Stimulated activated naive CD8-positive, alpha-beta T cell treated with anti-CD3 and anti-CD28 coated beads, Interleukin-15, amount 100 ng/mL, for 72 hours (primary cell): ENCODE results near the gene TBL1X.
A peak's percentile ranks its signal among the peaks of the same experiment; 100 is the strongest.

ENCODE experiments used
- ATAC-seq: fragments of 150-1000 bp; cut with Tn5 transposase; 2 replicates; pipeline ENCODE4 v1.10.0; 2021; ENCODE audit warnings: mild to moderate bottlenecking, moderate library complexity
- DNase-seq, 2 donors: peaks; one replicate each; pipeline ENCODE4 v3.0.0; 2021 to 2022
- H3K27ac Mint-ChIP-seq, 2 donors: one replicate each; pipeline ENCODE4 v1.8.0; 2022; ENCODE audit warnings: mild to moderate bottlenecking in 2 of 2, mixed read lengths in 2 of 2, moderate library complexity in 2 of 2
- H3K27me3 Mint-ChIP-seq: one replicate; pipeline ENCODE4 v1.8.0; 2022; ENCODE audit warnings: mixed read lengths
- H3K4me1 Mint-ChIP-seq: one replicate; pipeline ENCODE4 v1.8.0; 2022; ENCODE audit warnings: mild to moderate bottlenecking, mixed read lengths
- H3K4me3 Mint-ChIP-seq, 2 donors: one replicate each; pipeline ENCODE4 v1.8.0; 2022; ENCODE audit warnings: mild to moderate bottlenecking in 2 of 2, mixed read lengths in 2 of 2, moderate library complexity in 1 of 2
- H3K9me3 Mint-ChIP-seq, 2 donors: one replicate each; pipeline ENCODE4 v1.8.0; 2022; ENCODE audit warnings: mixed read lengths in 2 of 2

The TBL1X gene

DNA sequence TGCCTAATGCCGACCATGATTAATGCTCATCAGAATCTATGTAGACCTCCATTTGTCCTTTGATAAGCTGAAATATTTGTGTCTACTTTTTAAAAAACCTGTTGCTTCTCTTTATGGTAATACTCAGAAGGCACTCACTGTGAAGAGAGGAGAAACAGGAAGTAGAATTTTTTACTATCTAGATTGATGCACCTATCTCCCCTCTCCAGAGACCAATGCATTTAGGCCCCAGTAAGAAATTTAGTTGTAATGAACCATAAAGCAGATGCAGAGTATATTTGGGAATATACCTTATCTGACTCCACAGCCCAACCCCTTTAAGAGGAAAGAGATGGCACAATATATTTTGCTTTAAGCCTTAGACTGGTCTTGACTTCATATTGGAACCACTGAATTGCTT lies 11.1 kb downstream of the TBL1X start:
- no peak overlapping the region for H3K4me3 Mint-ChIP-seq
- no peak overlapping the region for H3K27ac Mint-ChIP-seq
- H3K27me3 Mint-ChIP-seq, result no peaks in the 10 kb centered on the region
- H3K4me1 Mint-ChIP-seq, result peaks cover 33% of the 10 kb centered on the region
- ATAC-seq (no peak), DNase-seq (no peak)
- no peaks in the 10 kb centered on the region for H3K9me3 Mint-ChIP-seq

GRCh38 chrX:9476810-9477575 lies 12.1 kb downstream of the TBL1X start:
- no peak for ATAC-seq
- no peak for DNase-seq
- Mint-ChIP-seq H3K27me3 (no peaks in the 10 kb centered on the region), H3K9me3 (no peaks in the 10 kb centered on the region), H3K27ac (no peak overlapping the region), H3K4me3 (no peak overlapping the region), H3K4me1 (peaks cover 33% of the 10 kb centered on the region)

DNA sequence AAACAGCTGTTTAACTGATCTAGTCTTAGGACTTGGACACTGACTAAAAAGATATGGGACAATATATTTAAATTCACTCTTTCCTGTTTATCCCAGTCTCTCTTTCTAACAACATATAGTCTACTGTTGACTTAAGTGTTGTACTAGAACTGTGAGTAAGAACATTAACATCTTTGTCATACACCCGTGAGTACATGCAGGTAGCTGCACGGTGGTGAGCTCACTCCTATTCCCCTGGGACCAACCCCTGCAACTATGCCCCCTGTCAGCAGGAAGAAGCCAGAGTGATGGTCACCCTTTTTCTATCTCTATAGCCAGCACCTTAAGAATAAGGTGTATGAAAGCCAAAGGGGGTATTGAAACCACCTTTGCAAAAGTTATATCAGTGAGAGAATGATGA lies 17.6 kb downstream of the TBL1X start:
- no peaks in the 10 kb centered on the region for H3K9me3 Mint-ChIP-seq
- H3K4me1 Mint-ChIP-seq, result peaks cover 43% of the 10 kb centered on the region
- H3K27ac Mint-ChIP-seq, result no peak overlapping the region
- H3K4me3 Mint-ChIP-seq, result no peak overlapping the region
- ATAC-seq (no peak), DNase-seq (no peak)
- H3K27me3 Mint-ChIP-seq, result no peaks in the 10 kb centered on the region

DNA sequence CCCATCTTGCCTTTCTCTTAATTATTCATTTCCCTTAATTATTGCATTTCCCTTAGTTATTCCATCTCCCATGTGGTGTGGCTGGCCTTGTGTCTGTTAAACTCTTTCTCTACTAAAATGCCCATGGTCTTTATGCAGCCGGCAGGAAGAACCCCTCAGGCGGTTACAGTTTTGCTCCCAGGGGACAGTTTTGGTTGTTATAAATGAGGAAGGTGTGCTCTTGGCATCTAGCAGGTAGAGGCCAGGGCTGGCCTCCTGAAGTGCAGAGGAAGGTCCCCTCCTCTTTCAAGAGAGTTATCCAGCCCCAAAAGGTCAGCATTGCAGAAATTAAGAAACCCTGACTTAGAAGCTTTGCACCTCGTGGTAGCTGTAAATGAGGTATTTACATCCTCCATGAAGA lies 18.0 kb downstream of the TBL1X start:
- Mint-ChIP-seq H3K9me3 (no peaks in the 10 kb centered on the region), H3K4me1 (peaks cover 43% of the 10 kb centered on the region), H3K4me3 (no peak overlapping the region), H3K27ac (no peak overlapping the region), H3K27me3 (no peaks in the 10 kb centered on the region)
- no peak for DNase-seq
- ATAC-seq, result no peak

DNA sequence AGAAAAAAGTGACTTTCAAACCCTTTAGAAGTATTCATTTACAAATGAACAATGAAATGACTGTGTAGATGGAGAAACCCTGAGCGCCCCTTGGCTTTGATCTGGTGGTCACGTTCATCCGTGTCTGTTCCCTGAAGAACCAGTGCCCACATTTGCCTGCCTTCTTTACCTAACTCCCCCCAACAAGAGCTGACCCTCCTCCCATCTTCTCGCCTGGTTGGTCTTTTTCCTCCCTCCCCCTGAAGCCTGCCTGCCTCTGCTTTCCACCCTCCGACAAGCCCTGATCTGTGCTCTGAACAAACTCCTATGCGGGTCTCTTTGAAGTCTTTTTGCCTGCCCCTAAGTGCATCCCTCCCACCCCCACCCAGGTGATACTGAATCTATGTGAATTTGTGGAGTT lies 18.5 kb downstream of the TBL1X start:
- Mint-ChIP-seq H3K9me3 (no peaks in the 10 kb centered on the region), H3K27me3 (no peaks in the 10 kb centered on the region), H3K27ac (no peak overlapping the region), H3K4me3 (no peak overlapping the region), H3K4me1 (peaks cover 44% of the 10 kb centered on the region)
- no peak for ATAC-seq
- DNase-seq, result no peak

GRCh38 chrX:9486786-9487387 lies 22.0 kb downstream of the TBL1X start:
- DNase-seq (no peak), ATAC-seq (no peak)
- H3K9me3 Mint-ChIP-seq, result no peaks in the 10 kb centered on the region
- H3K27me3 Mint-ChIP-seq, result no peaks in the 10 kb centered on the region
- no peak overlapping the region for H3K4me3 Mint-ChIP-seq
- no peak overlapping the region for H3K27ac Mint-ChIP-seq
- H3K4me1 Mint-ChIP-seq, result peaks cover 42% of the 10 kb centered on the region

GRCh38 chrX:9488586-9488985 lies 23.7 kb downstream of the TBL1X start:
- H3K9me3 Mint-ChIP-seq, result no peaks in the 10 kb centered on the region
- H3K27ac Mint-ChIP-seq, result no peak overlapping the region
- peaks cover 35% of the 10 kb centered on the region for H3K4me1 Mint-ChIP-seq
- no peak overlapping the region for H3K4me3 Mint-ChIP-seq
- ATAC-seq (no peak), DNase-seq (no peak)
- no peaks in the 10 kb centered on the region for H3K27me3 Mint-ChIP-seq

GRCh38 chrX:9489234-9489633 lies 24.4 kb downstream of the TBL1X start:
- H3K9me3 Mint-ChIP-seq, result no peaks in the 10 kb centered on the region
- no peak for ATAC-seq
- no peak overlapping the region for H3K27ac Mint-ChIP-seq
- H3K4me3 Mint-ChIP-seq, result no peak overlapping the region
- peaks cover 29% of the 10 kb centered on the region for H3K4me1 Mint-ChIP-seq
- DNase-seq, result no peak
- no peaks in the 10 kb centered on the region for H3K27me3 Mint-ChIP-seq

- no peak for DNase-seq
- no peak overlapping the region for H3K27ac Mint-ChIP-seq
- no peaks in the 10 kb centered on the region for H3K27me3 Mint-ChIP-seq
- no peaks in the 10 kb centered on the region for H3K9me3 Mint-ChIP-seq
- H3K4me3 Mint-ChIP-seq, result no peak overlapping the region
- ATAC-seq, result no peak
- peaks cover 20% of the 10 kb centered on the region for H3K4me1 Mint-ChIP-seq
Measured at GRCh38 chrX:9492901-9493300, 28.0 kb downstream of the TBL1X start.

GRCh38 chrX:9493936-9494335 lies 29.1 kb downstream of the TBL1X start:
- no peaks in the 10 kb centered on the region for H3K27me3 Mint-ChIP-seq
- ATAC-seq (no peak), DNase-seq (no peak)
- peaks cover 18% of the 10 kb centered on the region for H3K4me1 Mint-ChIP-seq
- H3K9me3 Mint-ChIP-seq, result no peaks in the 10 kb centered on the region
- H3K4me3 Mint-ChIP-seq, result no peak overlapping the region
- no peak overlapping the region for H3K27ac Mint-ChIP-seq

DNA sequence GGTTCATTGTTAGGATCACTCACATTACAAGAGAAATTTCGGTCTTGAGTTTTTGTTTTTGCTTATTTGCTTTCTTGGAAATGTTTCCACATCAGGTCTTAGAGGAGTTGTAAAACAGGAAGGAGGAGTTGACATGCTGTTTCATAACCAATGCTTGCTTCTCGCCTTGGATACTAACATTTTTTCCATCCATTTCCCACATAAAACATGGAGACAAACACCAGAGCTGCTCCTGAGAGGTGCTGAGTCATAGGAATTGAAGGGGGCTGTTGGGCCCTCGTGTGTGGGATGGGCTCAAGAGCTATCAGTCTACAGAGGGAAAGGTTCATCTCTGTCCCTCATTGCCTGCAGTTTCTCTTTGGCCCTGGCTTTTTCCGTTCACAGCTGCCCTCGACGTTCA lies 29.9 kb downstream of the TBL1X start:
- peaks cover 15% of the 10 kb centered on the region for H3K4me1 Mint-ChIP-seq

GRCh38 chrX:9495496-9495895 lies 30.6 kb downstream of the TBL1X start:
- Mint-ChIP-seq H3K4me1 (peaks cover 15% of the 10 kb centered on the region), H3K9me3 (no peaks in the 10 kb centered on the region), H3K27ac (peak overlapping the region in 1 of 2 donors; percentile 27), H3K4me3 (no peak overlapping the region), H3K27me3 (no peaks in the 10 kb centered on the region)
- DNase-seq (no peak), ATAC-seq (no peak)

More for the DNA sequence above, 29.9 kb downstream of the TBL1X start:
- Mint-ChIP-seq H3K27me3 (no peaks in the 10 kb centered on the region), H3K27ac (no peak overlapping the region), H3K4me3 (no peak overlapping the region), H3K9me3 (no peaks in the 10 kb centered on the region)
- no peak for DNase-seq
- no peak for ATAC-seq

GRCh38 chrX:9498236-9498635 lies 33.4 kb downstream of the TBL1X start:
- H3K9me3 Mint-ChIP-seq, result no peaks in the 10 kb centered on the region
- H3K4me1 Mint-ChIP-seq, result peaks cover 6% of the 10 kb centered on the region
- ATAC-seq (no peak), DNase-seq (no peak)
- peak overlapping the region in 1 of 2 donors; percentile 40 for H3K27ac Mint-ChIP-seq
- H3K27me3 Mint-ChIP-seq, result no peaks in the 10 kb centered on the region
- no peak overlapping the region for H3K4me3 Mint-ChIP-seq

DNA sequence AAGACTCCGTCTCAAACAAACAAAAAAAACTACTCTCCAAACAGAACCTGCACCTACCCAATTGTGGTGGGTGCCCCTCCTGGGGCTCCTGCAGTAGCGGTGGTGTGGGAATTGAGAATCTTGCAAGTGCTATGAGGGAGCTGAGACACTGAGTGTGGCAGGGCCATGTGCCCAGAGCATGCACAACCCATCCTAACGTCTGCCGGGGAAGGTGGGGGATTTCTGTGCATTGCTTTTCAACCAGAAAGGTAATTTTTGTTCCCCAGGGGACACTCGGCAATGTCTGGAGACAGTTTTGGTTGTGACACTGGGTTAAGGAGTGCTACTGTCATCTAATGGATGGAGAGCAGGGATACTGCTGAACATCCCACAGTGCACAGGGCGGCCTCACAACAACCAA lies 35.7 kb downstream of the TBL1X start:
- H3K27ac Mint-ChIP-seq, result peak overlapping the region in 1 of 2 donors; percentile 48
- H3K27me3 Mint-ChIP-seq, result no peaks in the 10 kb centered on the region
- ATAC-seq, result no peak
- DNase-seq, result no peak
- no peaks in the 10 kb centered on the region for H3K4me1 Mint-ChIP-seq
- no peak overlapping the region for H3K4me3 Mint-ChIP-seq
- H3K9me3 Mint-ChIP-seq, result peaks cover 0 to 5% of the 10 kb centered on the region in 2 donors

GRCh38 chrX:9501362-9501761 lies 36.5 kb downstream of the TBL1X start:
- H3K9me3 Mint-ChIP-seq, result peaks cover 0 to 13% of the 10 kb centered on the region in 2 donors
- H3K4me1 Mint-ChIP-seq, result no peaks in the 10 kb centered on the region
- H3K27me3 Mint-ChIP-seq, result no peaks in the 10 kb centered on the region
- no peak for DNase-seq
- no peak overlapping the region for H3K4me3 Mint-ChIP-seq
- ATAC-seq, result no peak
- H3K27ac Mint-ChIP-seq, result no peak overlapping the region

DNA sequence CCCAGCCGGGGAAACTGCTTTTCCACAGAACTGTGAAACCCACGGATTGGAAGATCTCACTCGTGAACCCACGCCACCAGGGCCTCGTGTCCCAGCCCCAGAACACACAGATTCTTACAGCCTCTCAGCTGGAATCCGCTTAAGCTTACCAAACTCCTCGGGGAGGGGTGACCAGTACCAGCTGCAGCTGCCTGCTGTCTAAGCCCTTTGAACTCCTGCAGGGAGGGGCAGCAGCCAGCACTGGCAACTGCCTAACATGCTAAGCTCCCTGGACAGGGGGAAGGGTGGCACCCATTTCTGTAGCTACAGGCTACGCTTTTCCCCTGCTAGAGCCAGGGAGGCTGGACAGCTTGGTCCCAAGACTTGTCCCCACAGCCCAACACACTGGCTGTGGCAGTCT lies 38.4 kb downstream of the TBL1X start:
- ATAC-seq (no peak), DNase-seq (no peak)
- H3K4me1 Mint-ChIP-seq, result no peaks in the 10 kb centered on the region
- H3K27ac Mint-ChIP-seq, result no peak overlapping the region
- H3K4me3 Mint-ChIP-seq, result no peak overlapping the region
- H3K9me3 Mint-ChIP-seq, result peaks cover 0 to 15% of the 10 kb centered on the region in 2 donors
- H3K27me3 Mint-ChIP-seq, result no peaks in the 10 kb centered on the region

- no peak for ATAC-seq
- no peaks in the 10 kb centered on the region for H3K27me3 Mint-ChIP-seq
- H3K4me3 Mint-ChIP-seq, result no peak overlapping the region
- H3K4me1 Mint-ChIP-seq, result peaks cover 21% of the 10 kb centered on the region
- H3K9me3 Mint-ChIP-seq, result peaks cover 0 to 12% of the 10 kb centered on the region in 2 donors
- no peak overlapping the region for H3K27ac Mint-ChIP-seq
- no peak for DNase-seq
Measured at GRCh38 chrX:9510366-9510765, 45.5 kb downstream of the TBL1X start.
